Smooth muscle cell (in vitro differentiated cells): Measurements from ENCODE around the gene ASTN1. TPM values are rescaled to one million over a fixed set of nuclear protein-coding genes. Genes with fewer than 3 reads are reported as not detected.

Source experiments
- DNase-seq: peaks from one replicate; lab custom pipeline; 2025; ENCODE audit not compliant: unreplicated experiment; lab: John Stamatoyannopoulos, UW
- H2AFZ ChIP-seq: fragments of 200-600 bp; sonication (generic); 2 replicates; pipeline ENCODE4 v1.6.0; 2016; ENCODE audit warnings: antibody characterized with exemption, low read depth, mild to moderate bottlenecking
- H3F3A ChIP-seq: fragments of 200-600 bp; sonication (generic); 2 replicates; pipeline ENCODE4 v1.6.0; 2017; ENCODE audit warnings: antibody characterized with exemption, low read depth
- H3K27ac ChIP-seq: fragments of 200-600 bp; sonication (generic); 2 replicates; pipeline ENCODE4 v1.5.1; 2016; ENCODE audit warnings: low read depth, mild to moderate bottlenecking
- H3K27me3 ChIP-seq: fragments of 200-600 bp; sonication (generic); 2 replicates; pipeline ENCODE4 v1.6.1; 2016; ENCODE audit warnings: low read depth, mild to moderate bottlenecking
- H3K36me3 ChIP-seq: fragments of 200-600 bp; sonication (generic); 2 replicates; pipeline ENCODE4 v1.5.1; 2016; ENCODE audit warnings: low read depth
- H3K4me1 ChIP-seq: fragments of 200-600 bp; sonication (generic); 2 replicates; pipeline ENCODE4 v1.5.1; 2016; ENCODE audit warnings: low read depth
- H3K4me2 ChIP-seq: fragments of 200-600 bp; sonication (generic); 2 replicates; pipeline ENCODE4 v1.6.0; 2016; ENCODE audit warnings: mild to moderate bottlenecking
- H3K4me3 ChIP-seq: fragments of 200-600 bp; sonication (generic); 2 replicates; pipeline ENCODE4 v1.5.1; 2016; ENCODE audit warnings: mild to moderate bottlenecking
- H3K79me2 ChIP-seq: fragments of 200-600 bp; sonication (generic); 2 replicates; pipeline ENCODE4 v1.6.0; 2016; ENCODE audit warnings: low read depth, mild to moderate bottlenecking
- H3K9ac ChIP-seq: fragments of 200-600 bp; sonication (generic); 2 replicates; pipeline ENCODE4 v1.6.0; 2016; ENCODE audit warnings: low read depth
- H3K9me3 ChIP-seq: fragments of 200-600 bp; sonication (generic); replicated peaks from 2 replicates; pipeline ENCODE4 v1.5.1; 2016; ENCODE audit warnings: low read depth
- H4K20me1 ChIP-seq: fragments of 200-600 bp; sonication (generic); 2 replicates; pipeline ENCODE4 v1.6.0; 2016; ENCODE audit warnings: low read depth
- CTCF ChIP-seq: fragments of 200-600 bp; sonication (generic); IDR thresholded peaks from 2 replicates; pipeline ENCODE4 v1.5.1; 2017; ENCODE audit warnings: borderline replicate concordance, mild to moderate bottlenecking, antibody characterized with exemption; ENCODE audit not compliant: insufficient read depth, poor library complexity, severe bottlenecking
- WGBS: methylation state at CpG from one replicate; pipeline ENCODE4 v1.1.7; 2016; ENCODE audit warnings: low lambda C conversion rate; 5-methylcytosine and 5-hydroxymethylcytosine counted together
- polyA plus RNA-seq: library from polyadenylated mRNA; unstranded; fragments of >200 nt; fragmentation: Nextera tagmentation; extraction: Ambion mirVana; gene quantifications from 2 replicates; pipeline ENCODE4 v1.2.1, GENCODE V29; 2016
- total RNA-seq: library from RNA; depleted of rRNA; stranded (reverse); fragments of >200 nt; gene quantifications from 2 replicates; pipeline ENCODE4 v1.2.3, GENCODE V29; 2014

ASTN1 gene
- total and polyA plus RNA-seq, 2 experiments from 2014 or later: 0.04 TPM; not detected in 1

- H3K36me3 ChIP-seq: no peaks in the 10 kb centered on the region
- H3K27ac ChIP-seq: no peak overlapping the region
- H4K20me1 ChIP-seq: no peaks in the 10 kb centered on the region
- H3K9ac ChIP-seq: no peak overlapping the region
- no peak overlapping the region for H3K4me3 ChIP-seq
- WGBS: 79% methylated on average over 3 of the region's 3 CpGs
- TF ChIP-seq CTCF: no peak
- H2AFZ ChIP-seq: no peak overlapping the region
- peaks cover 92% of the 10 kb centered on the region for H3K27me3 ChIP-seq
- no peaks in the 10 kb centered on the region for H3K79me2 ChIP-seq
- H3K4me1 ChIP-seq: no peaks in the 10 kb centered on the region
- no peak for DNase-seq
- no peaks in the 10 kb centered on the region for H3F3A ChIP-seq
- H3K4me2 ChIP-seq: no peak overlapping the region
- H3K9me3 ChIP-seq: no peaks in the 10 kb centered on the region
Measured at GRCh38 chr1:177172866-177173265, 8.4 kb upstream of the ASTN1 start.

DNA sequence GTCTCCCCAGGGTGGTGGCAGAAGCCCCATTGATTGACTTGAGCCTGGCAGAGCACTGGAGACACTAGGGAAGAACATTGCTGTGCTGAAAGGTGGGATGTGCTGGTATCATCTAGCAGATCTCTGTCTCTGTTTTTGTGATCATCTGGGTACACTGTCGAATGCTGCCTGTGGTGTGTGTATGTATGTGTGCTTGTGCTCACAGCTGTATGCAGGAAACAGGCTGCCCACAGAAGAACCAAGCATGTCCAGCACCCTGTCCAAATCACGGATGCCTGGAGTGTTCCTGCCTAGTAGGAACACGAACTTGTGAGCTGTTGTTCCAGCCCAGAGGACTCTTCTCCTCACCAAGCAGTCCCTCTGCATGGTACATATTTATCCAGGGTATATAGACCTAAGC lies 7.8 kb upstream of the ASTN1 start:
- H3K9ac ChIP-seq: no peak overlapping the region
- H3F3A ChIP-seq: no peaks in the 10 kb centered on the region
- DNase-seq: no peak
- no peak overlapping the region for H3K4me3 ChIP-seq
- TF ChIP-seq CTCF: no peak
- no peaks in the 10 kb centered on the region for H3K36me3 ChIP-seq
- H4K20me1 ChIP-seq: no peaks in the 10 kb centered on the region
- peaks cover 92% of the 10 kb centered on the region for H3K27me3 ChIP-seq
- H3K4me2 ChIP-seq: no peak overlapping the region
- no peaks in the 10 kb centered on the region for H3K9me3 ChIP-seq
- WGBS: 67% methylated on average over 3 of the region's 3 CpGs
- H2AFZ ChIP-seq: no peak overlapping the region
- no peaks in the 10 kb centered on the region for H3K4me1 ChIP-seq
- H3K27ac ChIP-seq: no peak overlapping the region
- no peaks in the 10 kb centered on the region for H3K79me2 ChIP-seq

- Histone ChIP-seq H3K4me3 (peak overlapping the region; percentile 45), H3K79me2 (no peaks in the 10 kb centered on the region), H3K27ac (no peak overlapping the region), H3K4me1 (no peaks in the 10 kb centered on the region), H2AFZ (no peak overlapping the region), H4K20me1 (no peaks in the 10 kb centered on the region), H3K4me2 (peak overlapping the region; percentile 83), H3K27me3 (peaks cover 92% of the 10 kb centered on the region), H3K9me3 (no peaks in the 10 kb centered on the region), H3K36me3 (no peaks in the 10 kb centered on the region), H3F3A (no peaks in the 10 kb centered on the region), H3K9ac (no peak overlapping the region)
- no peak for TF ChIP-seq CTCF
- 20% methylated on average over 8 of the region's 8 CpGs for WGBS
- DNase-seq: no peak
Measured at GRCh38 chr1:177171536-177172123, 7.1 kb upstream of the ASTN1 start.

DNA sequence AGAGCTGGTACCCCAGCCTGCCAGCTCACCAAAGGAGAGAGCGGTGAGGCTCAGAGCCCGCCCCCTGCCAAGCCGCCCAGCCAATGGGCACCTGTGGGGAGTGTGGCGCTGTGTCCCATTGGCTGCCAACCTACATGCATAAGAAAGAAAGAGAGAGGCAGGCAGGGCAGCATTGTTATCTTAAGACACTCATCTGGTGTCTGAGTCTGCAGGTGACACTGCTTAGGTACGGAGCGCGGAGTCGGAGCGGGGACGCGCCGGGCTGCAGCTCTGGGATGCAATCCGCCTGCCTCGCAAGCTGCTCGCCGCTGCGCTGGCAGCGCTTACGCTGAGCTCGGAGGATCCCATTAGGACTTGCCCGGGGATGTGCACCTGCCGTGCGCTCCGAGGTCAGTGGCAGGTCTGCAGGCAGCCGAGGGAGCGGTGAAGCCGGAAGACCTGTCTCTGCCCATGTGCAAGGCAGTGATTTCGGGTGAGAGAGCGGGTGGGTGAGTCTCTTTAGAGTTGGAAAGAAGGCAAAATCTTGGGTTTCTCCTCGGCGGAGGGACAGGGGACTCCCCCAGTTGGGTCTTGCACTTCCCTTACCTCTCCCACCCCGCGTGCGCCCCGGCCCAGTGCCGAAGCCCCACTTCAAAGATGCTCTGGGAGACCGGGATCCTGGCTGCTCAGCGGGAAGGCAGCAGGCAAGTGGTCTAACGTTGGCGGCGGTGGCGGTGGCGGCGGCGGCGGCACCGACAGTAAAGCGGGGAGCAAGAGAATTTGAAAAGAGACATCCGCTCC lies 6.4 kb upstream of the ASTN1 start, which contains the start of gene BRINP2:
TSS of gene BRINP2 (plus strand) at position 203 of the 780 bp plus-strand sequence. CDS start 58,919 bp downstream, outside the sequence.
- H3K4me3 ChIP-seq: peak within 1 kb of the TSS; percentile 45
- H3K27me3 ChIP-seq: peaks cover 94% of the 10 kb centered on the region
- H3K79me2 ChIP-seq: no peaks in the 10 kb centered on the region
- WGBS: 4% methylated on average over 42 of the region's 49 CpGs
- H4K20me1 ChIP-seq: no peaks in the 10 kb centered on the region
- no peaks in the 10 kb centered on the region for H3K9me3 ChIP-seq
- H3K27ac ChIP-seq: no peak within 1 kb of the TSS
- H2AFZ ChIP-seq: no peak within 1 kb of the TSS
- H3K4me1 ChIP-seq: no peaks in the 10 kb centered on the region
- no peak for DNase-seq
- no peak within 1 kb of the TSS for H3K9ac ChIP-seq
- H3K4me2 ChIP-seq: peak within 1 kb of the TSS; percentile 83
- no peak for TF ChIP-seq CTCF
- H3F3A ChIP-seq: no peaks in the 10 kb centered on the region
- H3K36me3 ChIP-seq: no peaks in the 10 kb centered on the region
